ENCODE measurements around the gene GCH1. TPM values are rescaled to one million over a fixed set of nuclear protein-coding genes. Genes with fewer than 3 reads are reported as not detected.

The GCH1 gene
- total and polyA plus RNA-seq, 2 donors from 2014 or later, result 9.2 to 12.3 TPM

DNA sequence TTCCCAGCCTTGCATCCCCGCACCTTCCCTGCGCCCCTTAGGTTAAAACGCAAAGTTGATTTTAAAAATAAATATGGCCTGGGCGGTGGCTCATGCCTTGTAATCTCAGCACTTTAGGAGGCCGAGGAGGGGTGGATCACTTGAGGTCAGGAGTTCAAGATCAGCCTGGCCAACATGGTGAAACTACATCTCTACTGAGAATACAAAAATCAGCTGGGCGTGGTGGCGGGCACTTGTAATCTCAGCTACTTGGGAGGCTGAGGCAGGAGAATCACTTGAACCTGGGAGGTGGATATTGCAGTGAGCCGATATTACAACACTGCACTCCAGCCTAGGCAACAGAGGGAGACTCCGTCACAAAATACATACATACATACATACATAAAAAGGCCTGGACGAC, 96.0 kb downstream of the GCH1 start:
- Histone ChIP-seq H3K4me1 (ENCODE audit: control insufficient read depth in 2 of 3, insufficient read depth in 2 of 3, low read depth in 1 of 3, low read length in 3 of 3) (no peaks in the 10 kb centered on the region), H3K9me3 (ENCODE audit: control insufficient read depth in 2 of 3, insufficient read depth in 1 of 3, low read length in 3 of 3) (no peaks in the 10 kb centered on the region), H3K4me3 (ENCODE audit: low read length in 3 of 3) (no peak overlapping the region), H3K27me3 (ENCODE audit: control insufficient read depth, insufficient read depth, low read length) (no peaks in the 10 kb centered on the region), H3K27ac (ENCODE audit: low read depth in 2 of 2, low read length in 2 of 2) (no peak overlapping the region), H3K36me3 (ENCODE audit: control insufficient read depth in 2 of 3, insufficient read depth in 3 of 3, low read length in 3 of 3) (no peaks in the 10 kb centered on the region), H3K9ac (ENCODE audit: low read length in 3 of 3) (no peak overlapping the region)
- FAIRE-seq, result no peak
- no peak for DNase-seq
- TF ChIP-seq, protein P1, sequence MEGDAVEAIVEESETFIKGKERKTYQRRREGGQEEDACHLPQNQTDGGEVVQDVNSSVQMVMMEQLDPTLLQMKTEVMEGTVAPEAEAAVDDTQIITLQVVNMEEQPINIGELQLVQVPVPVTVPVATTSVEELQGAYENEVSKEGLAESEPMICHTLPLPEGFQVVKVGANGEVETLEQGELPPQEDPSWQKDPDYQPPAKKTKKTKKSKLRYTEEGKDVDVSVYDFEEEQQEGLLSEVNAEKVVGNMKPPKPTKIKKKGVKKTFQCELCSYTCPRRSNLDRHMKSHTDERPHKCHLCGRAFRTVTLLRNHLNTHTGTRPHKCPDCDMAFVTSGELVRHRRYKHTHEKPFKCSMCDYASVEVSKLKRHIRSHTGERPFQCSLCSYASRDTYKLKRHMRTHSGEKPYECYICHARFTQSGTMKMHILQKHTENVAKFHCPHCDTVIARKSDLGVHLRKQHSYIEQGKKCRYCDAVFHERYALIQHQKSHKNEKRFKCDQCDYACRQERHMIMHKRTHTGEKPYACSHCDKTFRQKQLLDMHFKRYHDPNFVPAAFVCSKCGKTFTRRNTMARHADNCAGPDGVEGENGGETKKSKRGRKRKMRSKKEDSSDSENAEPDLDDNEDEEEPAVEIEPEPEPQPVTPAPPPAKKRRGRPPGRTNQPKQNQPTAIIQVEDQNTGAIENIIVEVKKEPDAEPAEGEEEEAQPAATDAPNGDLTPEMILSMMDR (IDR thresholded peaks at IDR 0.05; ENCODE audit: borderline replicate concordance, extremely low read depth, insufficient read depth), result no peak
- intact Hi-C loops (cut with DNase I), result no loop called here

DNA sequence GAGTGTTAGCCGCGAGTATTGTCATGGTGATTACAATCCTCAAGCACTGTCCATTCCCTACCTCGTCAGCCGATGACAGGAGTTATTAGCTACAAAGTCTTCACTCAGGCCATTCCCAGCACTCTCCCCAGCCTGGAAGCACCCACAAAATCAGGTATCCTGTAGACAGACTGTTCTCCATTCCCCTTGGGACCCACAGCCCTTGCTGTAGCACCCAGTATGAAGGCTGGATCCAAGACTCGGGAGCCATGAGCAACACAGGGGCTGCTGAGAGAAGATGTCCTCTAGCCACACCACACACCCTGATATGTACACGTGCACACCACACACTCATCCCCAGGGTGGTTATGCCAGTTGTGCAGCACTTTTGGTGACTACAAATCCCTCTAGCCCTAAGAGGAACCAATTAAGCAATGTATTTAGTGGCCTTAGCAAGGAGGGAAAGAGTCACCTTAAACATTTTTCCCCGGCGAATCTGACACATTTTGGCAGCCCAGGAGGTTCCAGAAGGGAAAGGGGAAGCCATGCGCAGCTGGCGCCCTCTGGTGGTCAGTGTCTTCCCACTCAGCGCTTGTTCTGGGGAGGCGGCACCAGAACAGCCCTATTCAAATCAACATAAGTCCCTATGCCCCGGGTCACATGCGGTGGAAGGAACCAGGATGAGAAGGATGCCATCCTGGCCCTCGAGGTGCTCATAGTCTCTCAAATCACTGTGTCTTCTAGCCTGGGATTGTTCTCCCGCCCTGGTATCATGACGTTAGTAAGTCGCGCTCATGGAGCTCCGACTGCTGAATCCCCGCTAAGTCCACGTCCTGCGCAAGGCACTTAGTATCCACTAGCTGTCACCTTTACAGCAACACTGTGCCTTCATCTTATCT, 96.9 kb downstream of the GCH1 start:
- H3K36me3 ChIP-seq (ENCODE audit: control insufficient read depth in 2 of 3, insufficient read depth in 3 of 3, low read length in 3 of 3), result no peaks in the 10 kb centered on the region
- FAIRE-seq (no peak), DNase-seq (peak; percentile 84 to 90 (median 87))
- intact Hi-C loops (cut with DNase I), result no loop called here
- H3K27me3 ChIP-seq (ENCODE audit: control insufficient read depth, insufficient read depth, low read length), result no peaks in the 10 kb centered on the region
- TF ChIP-seq, protein P1 (IDR thresholded peaks at IDR 0.05; ENCODE audit: borderline replicate concordance, extremely low read depth, insufficient read depth), result peak; percentile 85
- H3K27ac ChIP-seq (ENCODE audit: low read depth in 2 of 2, low read length in 2 of 2), result no peak overlapping the region
- peak overlapping the region in 2 of 3 donors; percentile 10 to 39 for H3K4me3 ChIP-seq (ENCODE audit: low read length in 3 of 3)
- H3K4me1 ChIP-seq (ENCODE audit: control insufficient read depth in 2 of 3, insufficient read depth in 2 of 3, low read depth in 1 of 3, low read length in 3 of 3), result no peaks in the 10 kb centered on the region
- H3K9ac ChIP-seq (ENCODE audit: low read length in 3 of 3), result no peak overlapping the region
- no peaks in the 10 kb centered on the region for H3K9me3 ChIP-seq (ENCODE audit: control insufficient read depth in 2 of 3, insufficient read depth in 1 of 3, low read length in 3 of 3)

DNA sequence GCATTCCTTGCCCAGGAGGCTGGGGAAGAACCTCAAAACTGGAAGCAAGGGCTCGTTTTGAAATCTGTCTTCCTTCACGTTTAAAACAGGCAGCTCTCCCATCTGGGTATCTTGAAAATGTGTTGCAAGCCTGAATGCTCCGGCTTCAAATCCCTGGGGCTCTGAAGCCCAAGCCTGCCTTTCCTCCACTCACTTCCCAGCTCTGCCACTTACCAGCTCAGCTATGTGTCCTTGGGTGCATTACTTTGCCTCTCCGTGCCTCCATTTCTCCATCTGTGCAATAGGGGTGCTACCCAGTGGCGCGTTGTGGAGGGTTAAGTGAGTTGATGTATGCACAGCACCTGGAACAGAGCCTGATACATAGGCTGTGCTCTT, 97.6 kb downstream of the GCH1 start:
- H3K36me3 ChIP-seq (ENCODE audit: control insufficient read depth in 2 of 3, insufficient read depth in 3 of 3, low read length in 3 of 3), result no peaks in the 10 kb centered on the region
- H3K27ac ChIP-seq (ENCODE audit: low read depth in 2 of 2, low read length in 2 of 2), result no peak overlapping the region
- no peaks in the 10 kb centered on the region for H3K27me3 ChIP-seq (ENCODE audit: control insufficient read depth, insufficient read depth, low read length)
- H3K4me3 ChIP-seq (ENCODE audit: low read length in 3 of 3), result no peak overlapping the region
- intact Hi-C loops (cut with DNase I), result no loop called here
- TF ChIP-seq, protein P1 (IDR thresholded peaks at IDR 0.05; ENCODE audit: borderline replicate concordance, extremely low read depth, insufficient read depth), result no peak
- no peaks in the 10 kb centered on the region for H3K4me1 ChIP-seq (ENCODE audit: control insufficient read depth in 2 of 3, insufficient read depth in 2 of 3, low read depth in 1 of 3, low read length in 3 of 3)
- no peak overlapping the region for H3K9ac ChIP-seq (ENCODE audit: low read length in 3 of 3)
- H3K9me3 ChIP-seq (ENCODE audit: control insufficient read depth in 2 of 3, insufficient read depth in 1 of 3, low read length in 3 of 3), result no peaks in the 10 kb centered on the region
- DNase-seq (no peak), FAIRE-seq (no peak)

Measured in kidney (tissue), 14 donors.